ENCODE data around the gene MCF2.
"Not testable (repeated sequence)": the region's sequence is repeated elsewhere in the genome, so short reads cannot be mapped to it uniquely, and the experiment has no call there.

MCF2 gene, protein sequence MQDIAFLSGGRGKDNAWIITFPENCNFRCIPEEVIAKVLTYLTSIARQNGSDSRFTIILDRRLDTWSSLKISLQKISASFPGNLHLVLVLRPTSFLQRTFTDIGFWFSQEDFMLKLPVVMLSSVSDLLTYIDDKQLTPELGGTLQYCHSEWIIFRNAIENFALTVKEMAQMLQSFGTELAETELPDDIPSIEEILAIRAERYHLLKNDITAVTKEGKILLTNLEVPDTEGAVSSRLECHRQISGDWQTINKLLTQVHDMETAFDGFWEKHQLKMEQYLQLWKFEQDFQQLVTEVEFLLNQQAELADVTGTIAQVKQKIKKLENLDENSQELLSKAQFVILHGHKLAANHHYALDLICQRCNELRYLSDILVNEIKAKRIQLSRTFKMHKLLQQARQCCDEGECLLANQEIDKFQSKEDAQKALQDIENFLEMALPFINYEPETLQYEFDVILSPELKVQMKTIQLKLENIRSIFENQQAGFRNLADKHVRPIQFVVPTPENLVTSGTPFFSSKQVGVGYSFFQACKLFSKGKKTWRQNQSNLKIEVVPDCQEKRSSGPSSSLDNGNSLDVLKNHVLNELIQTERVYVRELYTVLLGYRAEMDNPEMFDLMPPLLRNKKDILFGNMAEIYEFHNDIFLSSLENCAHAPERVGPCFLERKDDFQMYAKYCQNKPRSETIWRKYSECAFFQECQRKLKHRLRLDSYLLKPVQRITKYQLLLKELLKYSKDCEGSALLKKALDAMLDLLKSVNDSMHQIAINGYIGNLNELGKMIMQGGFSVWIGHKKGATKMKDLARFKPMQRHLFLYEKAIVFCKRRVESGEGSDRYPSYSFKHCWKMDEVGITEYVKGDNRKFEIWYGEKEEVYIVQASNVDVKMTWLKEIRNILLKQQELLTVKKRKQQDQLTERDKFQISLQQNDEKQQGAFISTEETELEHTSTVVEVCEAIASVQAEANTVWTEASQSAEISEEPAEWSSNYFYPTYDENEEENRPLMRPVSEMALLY

GRCh38 chrX:139708067-139708466, at the start of gene MCF2:
Gene MCF2, minus strand, starts transcription at chrX:139708167. Its CDS starts 56,423 bp downstream, at chrX:139651744.
- no peak for DNase-seq

DNA sequence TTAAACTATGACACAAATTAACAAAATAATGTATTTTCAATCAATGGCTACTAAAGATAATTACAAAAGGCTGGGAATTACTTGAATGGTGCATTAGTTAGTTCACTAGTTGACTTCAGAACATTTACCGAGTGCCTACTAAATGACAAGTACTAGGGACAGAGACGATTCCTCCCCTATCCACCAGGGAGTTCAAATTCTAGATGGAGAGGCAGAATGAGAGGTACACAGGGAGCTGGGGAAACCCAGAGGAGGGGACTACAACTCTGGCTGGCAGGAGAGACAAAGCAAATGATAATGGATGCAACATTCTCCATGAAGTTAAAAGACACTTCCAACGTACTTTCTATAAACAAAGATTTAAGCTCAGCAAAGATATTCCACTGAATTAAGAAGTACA, 43.1 kb upstream of the MCF2 start:
- DNase-seq: no peak

GRCh38 chrX:139750390-139750789, 42.4 kb upstream of the MCF2 start:
- no peak for DNase-seq

GRCh38 chrX:139739138-139739537, 31.2 kb upstream of the MCF2 start:
- DNase-seq: no peak

DNA sequence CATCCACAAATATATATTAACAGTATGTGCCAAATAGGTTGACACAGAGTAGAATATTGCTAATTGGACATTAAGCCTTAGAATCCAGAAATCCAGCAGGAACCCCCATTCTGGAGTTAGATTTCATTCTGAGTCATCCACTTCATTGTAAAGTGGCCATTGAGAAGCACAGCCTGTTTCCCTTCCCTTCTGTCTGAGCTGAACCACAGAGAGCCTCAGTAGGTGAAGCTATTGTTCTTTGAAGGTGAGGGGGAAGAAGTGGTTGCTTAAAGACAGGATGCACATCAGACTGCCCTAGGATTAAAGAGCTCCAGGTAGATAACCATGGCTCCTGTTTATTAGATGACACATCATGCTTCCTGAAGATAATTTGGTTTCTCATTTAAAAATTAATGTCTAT, 30.6 kb upstream of the MCF2 start:
- no peak for DNase-seq

DNA sequence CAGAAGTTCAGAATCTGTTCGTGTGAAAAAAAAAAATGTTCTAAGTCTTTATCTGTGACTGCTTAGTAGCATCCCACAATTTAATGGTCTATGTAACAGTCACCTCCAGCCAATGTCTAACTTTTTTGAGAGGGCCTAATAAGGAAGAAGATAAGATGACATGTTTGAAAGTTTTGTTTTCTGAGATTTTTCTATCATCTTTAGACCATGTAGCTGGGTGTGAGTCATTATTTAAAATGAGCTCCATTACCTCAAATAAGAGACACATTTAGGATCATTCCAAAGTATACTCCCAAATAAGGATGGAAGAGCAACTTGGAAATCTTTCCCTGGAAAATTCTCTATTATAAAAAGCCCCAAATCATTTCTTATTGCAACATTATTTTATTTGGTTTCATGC, 28.2 kb upstream of the MCF2 start:
- DNase-seq: no peak

DNA sequence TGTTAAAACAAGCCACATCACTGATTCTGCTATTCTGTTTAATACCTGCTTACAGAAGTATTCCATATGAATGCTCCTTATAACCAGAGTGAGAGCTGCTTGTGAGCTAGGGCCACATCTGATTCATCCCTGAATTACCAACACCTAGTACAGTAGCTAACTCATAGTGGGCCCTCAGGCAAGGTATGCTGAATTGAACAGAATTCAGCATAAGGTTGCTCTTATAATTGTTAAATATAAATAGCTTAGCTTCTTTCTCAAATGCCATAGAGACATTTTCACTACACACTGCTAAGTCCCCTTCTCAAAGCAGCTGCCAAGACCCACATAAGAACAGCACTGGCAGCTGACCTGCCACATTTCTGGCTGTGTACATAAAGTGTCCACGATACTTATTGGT, 27.0 kb upstream of the MCF2 start:
- DNase-seq: no peak

GRCh38 chrX:139725720-139726119, 17.8 kb upstream of the MCF2 start:
- DNase-seq: no peak

- DNase-seq: no peak
These were observed 16.7 kb upstream of the MCF2 start for GRCh38 chrX:139724626-139725025.

DNA sequence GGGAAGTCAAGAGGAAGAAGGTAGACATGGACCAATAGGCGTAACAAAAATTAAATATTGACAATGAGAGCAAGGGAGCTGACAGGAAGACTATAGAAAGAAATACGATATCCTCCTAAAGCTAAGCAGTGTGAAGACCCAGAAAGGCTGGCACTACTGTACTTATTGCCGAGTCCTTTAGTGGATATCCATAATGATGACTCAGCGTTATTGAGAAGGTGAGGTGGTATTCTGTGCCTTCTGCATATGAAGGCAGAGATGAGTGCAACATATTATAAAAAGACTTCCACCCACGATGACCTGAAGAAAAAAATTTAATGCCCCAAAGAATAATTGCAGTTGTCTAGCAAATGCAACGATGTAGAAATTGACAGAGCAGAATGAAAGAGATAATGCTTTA, 13.0 kb upstream of the MCF2 start:
- no peak for DNase-seq

DNA sequence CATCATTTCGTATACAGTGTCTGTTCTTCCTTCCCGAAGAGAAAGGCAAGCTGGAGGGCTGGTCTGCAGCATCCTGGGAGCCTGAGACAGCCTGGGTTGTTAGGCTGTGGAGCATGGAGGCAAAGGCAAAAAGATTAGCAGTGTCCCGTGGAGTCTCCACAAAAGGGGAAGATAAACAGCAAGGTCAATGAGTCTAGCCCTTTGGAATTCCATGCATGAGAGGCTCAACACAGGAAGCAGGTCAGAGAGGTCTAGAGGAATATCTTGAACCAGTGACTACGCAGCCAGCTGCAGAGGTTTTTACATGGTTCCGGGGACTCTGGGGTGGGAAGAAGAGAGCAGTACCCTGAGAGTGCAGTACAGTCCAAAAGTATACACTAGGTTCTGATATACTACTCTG, 12.2 kb upstream of the MCF2 start:
- no peak for DNase-seq

GRCh38 chrX:139702658-139703057, 5.3 kb downstream of the MCF2 start:
- no peak for DNase-seq

- no peak for DNase-seq
These were observed 15.1 kb downstream of the MCF2 start for GRCh38 chrX:139692908-139693307.

- no peak for DNase-seq
These were observed 15.5 kb downstream of the MCF2 start for GRCh38 chrX:139692506-139692849.

- DNase-seq: no peak
These were observed 16.0 kb downstream of the MCF2 start for GRCh38 chrX:139691843-139692505.

GRCh38 chrX:139691493-139691842, 16.5 kb downstream of the MCF2 start:
- no peak for DNase-seq

DNA sequence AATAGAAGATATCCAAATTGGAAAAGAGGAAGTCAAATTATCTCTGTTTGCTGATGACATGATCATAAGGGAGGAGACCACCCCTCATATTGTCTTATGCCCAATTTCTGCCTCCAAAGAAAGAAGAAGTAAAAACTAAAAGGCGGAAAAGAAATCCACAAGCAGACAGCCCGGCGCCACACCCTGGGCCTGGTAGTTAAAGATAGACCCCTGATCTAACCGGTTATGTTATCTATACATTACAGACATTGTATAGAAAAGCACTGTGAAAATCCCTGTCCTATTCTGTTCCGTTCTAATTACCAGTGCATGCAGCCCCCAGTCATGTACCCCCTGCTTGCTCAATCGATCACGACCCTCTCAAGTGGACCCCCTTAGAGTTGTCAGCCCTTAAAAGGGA, 22.8 kb downstream of the MCF2 start:
- DNase-seq: not testable (repeated sequence)

- no peak for DNase-seq
These were observed 27.6 kb downstream of the MCF2 start for GRCh38 chrX:139680356-139680755.

DNA sequence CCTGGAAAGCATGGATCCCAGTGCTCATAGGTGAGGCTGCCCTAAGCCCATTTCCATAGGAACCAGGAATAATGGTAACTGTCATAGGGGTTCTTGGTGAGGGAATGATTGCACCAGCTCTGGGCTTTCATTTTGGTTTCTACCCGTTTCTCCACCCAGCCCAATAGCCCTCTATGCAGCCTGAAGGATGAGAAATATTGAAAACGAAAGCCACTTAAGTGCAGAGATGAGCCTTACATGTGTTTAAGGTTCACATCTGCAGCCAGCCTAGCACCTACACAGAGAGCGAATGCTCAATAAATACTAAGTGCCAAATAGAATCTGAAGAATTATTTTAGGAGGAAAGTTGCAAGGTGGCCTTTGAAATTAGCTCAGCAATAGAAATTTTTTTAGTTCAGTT, 60.4 kb downstream of the MCF2 start:
- DNase-seq: no peak

- no peak for DNase-seq
These were observed 65.6 kb downstream of the MCF2 start for GRCh38 chrX:139642241-139642927.

DNA sequence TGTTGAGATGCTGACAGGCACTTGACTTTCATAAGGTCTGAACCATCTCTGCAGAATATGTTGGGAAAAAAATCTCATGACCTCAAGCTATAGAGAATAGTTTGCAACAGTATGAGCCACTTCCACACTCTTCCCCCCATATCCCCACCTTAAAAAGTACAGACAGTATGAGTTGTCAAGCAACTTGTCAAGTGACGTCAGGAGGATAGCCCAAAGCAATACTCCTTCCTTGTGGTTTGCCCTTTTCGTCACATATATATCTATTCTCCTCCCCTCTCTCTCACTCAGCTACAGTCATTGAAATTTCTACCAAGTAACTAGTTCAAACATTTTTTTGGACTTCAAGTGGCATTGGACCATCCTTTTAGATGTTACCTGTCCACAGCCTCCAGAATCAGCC, 67.7 kb downstream of the MCF2 start:
- no peak for DNase-seq

- no peak for DNase-seq
These were observed 68.7 kb downstream of the MCF2 start for GRCh38 chrX:139639253-139639652.

- no peak for DNase-seq
These were observed 107.9 kb downstream of the MCF2 start for GRCh38 chrX:139600105-139600504.
